ENCODE data around the gene WDR55. TPM values are rescaled to one million over a fixed set of nuclear protein-coding genes. Genes with fewer than 3 reads are reported as not detected.
"Not testable (repeated sequence)": the region's sequence is repeated elsewhere in the genome, so short reads cannot be mapped to it uniquely, and the experiment has no call there.

Gene WDR55
- polyA plus RNA-seq, 1 donor (not counting 4 experiments of a cell fraction or from before 2014, with no cell fraction given): 21.6 TPM

- dilution Hi-C loops (cut with MboI; ENCODE audit: extremely low pct_ligation_motif_present, low sequenced_read_pairs): no loop called here
- no peaks in the 10 kb centered on the region for H4K20me1 ChIP-seq (ENCODE audit: control insufficient read depth, extremely low read depth, insufficient read depth, low read length)
- H3K27ac ChIP-seq (ENCODE audit: control insufficient read depth, insufficient read depth, low read length): peak within 1 kb of the TSS; percentile 72
- no peak for TF ChIP-seq EZH2 (IDR thresholded peaks at IDR 0.05; ENCODE audit: low read length)
- TF ChIP-seq, protein P1, sequence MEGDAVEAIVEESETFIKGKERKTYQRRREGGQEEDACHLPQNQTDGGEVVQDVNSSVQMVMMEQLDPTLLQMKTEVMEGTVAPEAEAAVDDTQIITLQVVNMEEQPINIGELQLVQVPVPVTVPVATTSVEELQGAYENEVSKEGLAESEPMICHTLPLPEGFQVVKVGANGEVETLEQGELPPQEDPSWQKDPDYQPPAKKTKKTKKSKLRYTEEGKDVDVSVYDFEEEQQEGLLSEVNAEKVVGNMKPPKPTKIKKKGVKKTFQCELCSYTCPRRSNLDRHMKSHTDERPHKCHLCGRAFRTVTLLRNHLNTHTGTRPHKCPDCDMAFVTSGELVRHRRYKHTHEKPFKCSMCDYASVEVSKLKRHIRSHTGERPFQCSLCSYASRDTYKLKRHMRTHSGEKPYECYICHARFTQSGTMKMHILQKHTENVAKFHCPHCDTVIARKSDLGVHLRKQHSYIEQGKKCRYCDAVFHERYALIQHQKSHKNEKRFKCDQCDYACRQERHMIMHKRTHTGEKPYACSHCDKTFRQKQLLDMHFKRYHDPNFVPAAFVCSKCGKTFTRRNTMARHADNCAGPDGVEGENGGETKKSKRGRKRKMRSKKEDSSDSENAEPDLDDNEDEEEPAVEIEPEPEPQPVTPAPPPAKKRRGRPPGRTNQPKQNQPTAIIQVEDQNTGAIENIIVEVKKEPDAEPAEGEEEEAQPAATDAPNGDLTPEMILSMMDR (optimal IDR thresholded peaks at IDR 0.05 in 1 of 3, IDR thresholded peaks at IDR 0.05 in 1 of 3, conservative IDR thresholded peaks at IDR 0.05 in 1 of 3; ENCODE audit: extremely low read depth in 1 of 3, insufficient read depth in 2 of 3, low read length in 3 of 3): no peak
- H2AFZ ChIP-seq (ENCODE audit: control insufficient read depth, low read length): peak within 1 kb of the TSS; percentile 47
- peaks cover 13% of the 10 kb centered on the region for H3K4me1 ChIP-seq (ENCODE audit: control insufficient read depth, extremely low read depth, insufficient read depth, low read length)
- peak within 1 kb of the TSS; percentile 84 for H3K9ac ChIP-seq (ENCODE audit: control insufficient read depth, extremely low read depth, insufficient read depth, low read length)
- H3K4me3 ChIP-seq (ENCODE audit: control insufficient read depth in 2 of 3, extremely low read depth in 1 of 3, insufficient read depth in 2 of 3, low read depth in 1 of 3, low read length in 3 of 3): peak within 1 kb of the TSS; percentile 74 to 91 (median 79)
- FAIRE-seq (peak; percentile 90), DNase-seq (ENCODE audit: low read depth, low spot score) (peak; percentile 94)
- peaks cover 42 to 43% of the 10 kb centered on the region in 2 experiments for H3K36me3 ChIP-seq (ENCODE audit: control insufficient read depth in 2 of 2, extremely low read depth in 1 of 2, insufficient read depth in 2 of 2, low read length in 2 of 2)
- peak within 1 kb of the TSS; percentile 92 for H3K4me2 ChIP-seq (ENCODE audit: control insufficient read depth, extremely low read depth, insufficient read depth, low read depth, low read length)
- peaks cover 2% of the 10 kb centered on the region for H3K9me1 ChIP-seq (ENCODE audit: control insufficient read depth, extremely low read depth, insufficient read depth, low read length)
- H3K27me3 ChIP-seq (ENCODE audit: control insufficient read depth, extremely low read depth, insufficient read depth, low read length): no peaks in the 10 kb centered on the region
- H3K9me3 ChIP-seq (ENCODE audit: control insufficient read depth, low read depth, low read length): no peaks in the 10 kb centered on the region
- peaks cover 19% of the 10 kb centered on the region for H3K79me2 ChIP-seq (ENCODE audit: control insufficient read depth, insufficient read depth, low read length)
These were observed 35.8 kb downstream of the WDR55 start, which contains the start of gene ZMAT2 for GRCh38 chr5:140700177-140701144. ZMAT2 (plus strand) TSS chr5:140700447; CDS start chr5:140700461, 14 bp downstream.

GRCh38 chr5:140707812-140708211 lies 43.1 kb downstream of the WDR55 start:
- Histone ChIP-seq H3K9ac (ENCODE audit: control insufficient read depth, extremely low read depth, insufficient read depth, low read length) (no peak overlapping the region), H3K4me2 (ENCODE audit: control insufficient read depth, extremely low read depth, insufficient read depth, low read depth, low read length) (no peak overlapping the region), H4K20me1 (ENCODE audit: control insufficient read depth, extremely low read depth, insufficient read depth, low read length) (no peaks in the 10 kb centered on the region), H3K36me3 (ENCODE audit: control insufficient read depth in 2 of 2, extremely low read depth in 1 of 2, insufficient read depth in 2 of 2, low read length in 2 of 2) (peaks cover 17 to 28% of the 10 kb centered on the region in 2 experiments), H3K79me2 (ENCODE audit: control insufficient read depth, insufficient read depth, low read length) (no peaks in the 10 kb centered on the region), H3K27ac (ENCODE audit: control insufficient read depth, insufficient read depth, low read length) (no peak overlapping the region), H2AFZ (ENCODE audit: control insufficient read depth, low read length) (no peak overlapping the region), H3K27me3 (ENCODE audit: control insufficient read depth, extremely low read depth, insufficient read depth, low read length) (no peaks in the 10 kb centered on the region), H3K9me3 (ENCODE audit: control insufficient read depth, low read depth, low read length) (no peaks in the 10 kb centered on the region), H3K4me1 (ENCODE audit: control insufficient read depth, extremely low read depth, insufficient read depth, low read length) (peaks cover 4% of the 10 kb centered on the region), H3K9me1 (ENCODE audit: control insufficient read depth, extremely low read depth, insufficient read depth, low read length) (no peaks in the 10 kb centered on the region), H3K4me3 (ENCODE audit: control insufficient read depth in 2 of 3, extremely low read depth in 1 of 3, insufficient read depth in 2 of 3, low read depth in 1 of 3, low read length in 3 of 3) (no peak overlapping the region)
- dilution Hi-C loops (cut with MboI; ENCODE audit: extremely low pct_ligation_motif_present, low sequenced_read_pairs): no loop called here
- no peak for TF ChIP-seq EZH2 (IDR thresholded peaks at IDR 0.05; ENCODE audit: low read length)
- TF ChIP-seq, protein P1 (optimal IDR thresholded peaks at IDR 0.05 in 1 of 3, IDR thresholded peaks at IDR 0.05 in 1 of 3, conservative IDR thresholded peaks at IDR 0.05 in 1 of 3; ENCODE audit: extremely low read depth in 1 of 3, insufficient read depth in 2 of 3, low read length in 3 of 3): no peak
- DNase-seq (ENCODE audit: low read depth, low spot score) (no peak), FAIRE-seq (no peak)

DNA sequence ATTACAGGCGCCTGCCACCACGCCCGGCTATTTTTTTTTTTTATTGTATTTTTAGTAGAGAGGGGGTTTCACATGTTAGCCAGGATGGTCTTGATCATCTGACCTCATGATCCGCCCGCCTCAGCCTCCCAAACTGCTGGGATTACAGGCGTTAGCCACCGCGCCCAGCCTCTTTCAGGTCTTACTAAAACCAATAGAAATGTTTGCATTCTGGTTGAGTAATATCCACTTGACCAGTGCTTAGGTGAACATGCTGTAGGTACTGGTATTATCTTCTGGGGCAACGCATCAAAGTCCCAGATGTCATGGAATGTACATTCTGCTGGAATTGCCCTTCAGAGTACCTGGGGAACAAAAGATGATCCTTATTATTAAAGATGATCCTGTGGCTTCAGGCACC lies 44.1 kb downstream of the WDR55 start:
- H3K36me3 ChIP-seq (ENCODE audit: control insufficient read depth in 2 of 2, extremely low read depth in 1 of 2, insufficient read depth in 2 of 2, low read length in 2 of 2): peaks cover 15 to 25% of the 10 kb centered on the region in 2 experiments
- H3K4me2 ChIP-seq (ENCODE audit: control insufficient read depth, extremely low read depth, insufficient read depth, low read depth, low read length); H3K27me3 ChIP-seq (ENCODE audit: control insufficient read depth, extremely low read depth, insufficient read depth, low read length); H4K20me1 ChIP-seq (ENCODE audit: control insufficient read depth, extremely low read depth, insufficient read depth, low read length); H3K9me3 ChIP-seq (ENCODE audit: control insufficient read depth, low read depth, low read length); dilution Hi-C loops (cut with MboI; ENCODE audit: extremely low pct_ligation_motif_present, low sequenced_read_pairs); H3K9ac ChIP-seq (ENCODE audit: control insufficient read depth, extremely low read depth, insufficient read depth, low read length); FAIRE-seq; DNase-seq (ENCODE audit: low read depth, low spot score); H3K4me3 ChIP-seq (ENCODE audit: control insufficient read depth in 2 of 3, extremely low read depth in 1 of 3, insufficient read depth in 2 of 3, low read depth in 1 of 3, low read length in 3 of 3); H3K4me1 ChIP-seq (ENCODE audit: control insufficient read depth, extremely low read depth, insufficient read depth, low read length); H3K27ac ChIP-seq (ENCODE audit: control insufficient read depth, insufficient read depth, low read length); H2AFZ ChIP-seq (ENCODE audit: control insufficient read depth, low read length); H3K9me1 ChIP-seq (ENCODE audit: control insufficient read depth, extremely low read depth, insufficient read depth, low read length); H3K79me2 ChIP-seq (ENCODE audit: control insufficient read depth, insufficient read depth, low read length): not testable (repeated sequence)
